HCT116 (cell line): Measurements from ENCODE around the gene EIF3F.

ENCODE experiments used
- ATF3 ChIP-seq: IDR thresholded peaks from 2 replicates; pipeline ENCODE4 v1.6.1; 2012
- EZH2 ChIP-seq: fragments of 200-600 bp; sonication (generic); IDR thresholded peaks from 2 replicates; pipeline ENCODE4 v1.6.1; 2017; ENCODE audit warnings: antibody characterized with exemption, mixed run types
- FOSL1 ChIP-seq: IDR thresholded peaks from 2 replicates; pipeline ENCODE4 v1.6.1; 2012; ENCODE audit warnings: low read depth
- POLR2A ChIP-seq: IDR thresholded peaks from 2 replicates; pipeline ENCODE4 v1.7.0; 2011; ENCODE audit warnings: borderline replicate concordance; ENCODE audit not compliant: insufficient read depth, insufficient read length; ENCODE audit errors: extremely low read depth
- POLR2AphosphoS5 ChIP-seq: IDR thresholded peaks from 2 replicates; pipeline ENCODE4 v1.6.1; 2011; ENCODE audit warnings: mild to moderate bottlenecking, low read depth, low read length, moderate library complexity
- RAD21 ChIP-seq: IDR thresholded peaks from 2 replicates; pipeline ENCODE4 v1.6.1; 2012; ENCODE audit warnings: low read depth, mild to moderate bottlenecking
- REST ChIP-seq: IDR thresholded peaks from 2 replicates; pipeline ENCODE4 v1.6.1; 2012; ENCODE audit warnings: low read depth
- SP1 ChIP-seq: IDR thresholded peaks from 2 replicates; pipeline ENCODE4 v1.6.1; 2012; ENCODE audit warnings: low read depth
- YY1 ChIP-seq: IDR thresholded peaks from 2 replicates; pipeline ENCODE4 v1.6.1; 2011; ENCODE audit warnings: low read length, low read depth, moderate library complexity, mild to moderate bottlenecking; ENCODE audit not compliant: insufficient replicate concordance; ENCODE audit errors: extremely low read depth
- ZFX ChIP-seq: fragments of 450-650 bp; IDR thresholded peaks from 2 replicates; pipeline ENCODE4 v1.6.1; 2017
- TF ChIP-seq, protein P1 (sequence below), 3 experiments: fragments of 200-600 bp in 1 of 3; sonication (generic) in 1 of 3; IDR thresholded peaks in 2 of 3; conservative IDR thresholded peaks in 1 of 3; 2 replicates each; pipeline ENCODE4 v1.5.1; 2012 to 2017; ENCODE audit warnings: low read depth in 2 of 3, low read length in 2 of 3, antibody characterized with exemption in 1 of 3, borderline replicate concordance in 1 of 3, control low read depth in 1 of 3, mild to moderate bottlenecking in 1 of 3, mixed read lengths in 1 of 3, mixed run types in 1 of 3, moderate library complexity in 1 of 3; ENCODE audit not compliant: insufficient read depth in 1 of 3

- TF ChIP-seq SP1: no peak
- no peak for TF ChIP-seq REST
- TF ChIP-seq POLR2A: no peak
- no peak for TF ChIP-seq ATF3
- TF ChIP-seq EZH2: no peak
- TF ChIP-seq, protein P1, sequence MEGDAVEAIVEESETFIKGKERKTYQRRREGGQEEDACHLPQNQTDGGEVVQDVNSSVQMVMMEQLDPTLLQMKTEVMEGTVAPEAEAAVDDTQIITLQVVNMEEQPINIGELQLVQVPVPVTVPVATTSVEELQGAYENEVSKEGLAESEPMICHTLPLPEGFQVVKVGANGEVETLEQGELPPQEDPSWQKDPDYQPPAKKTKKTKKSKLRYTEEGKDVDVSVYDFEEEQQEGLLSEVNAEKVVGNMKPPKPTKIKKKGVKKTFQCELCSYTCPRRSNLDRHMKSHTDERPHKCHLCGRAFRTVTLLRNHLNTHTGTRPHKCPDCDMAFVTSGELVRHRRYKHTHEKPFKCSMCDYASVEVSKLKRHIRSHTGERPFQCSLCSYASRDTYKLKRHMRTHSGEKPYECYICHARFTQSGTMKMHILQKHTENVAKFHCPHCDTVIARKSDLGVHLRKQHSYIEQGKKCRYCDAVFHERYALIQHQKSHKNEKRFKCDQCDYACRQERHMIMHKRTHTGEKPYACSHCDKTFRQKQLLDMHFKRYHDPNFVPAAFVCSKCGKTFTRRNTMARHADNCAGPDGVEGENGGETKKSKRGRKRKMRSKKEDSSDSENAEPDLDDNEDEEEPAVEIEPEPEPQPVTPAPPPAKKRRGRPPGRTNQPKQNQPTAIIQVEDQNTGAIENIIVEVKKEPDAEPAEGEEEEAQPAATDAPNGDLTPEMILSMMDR (IDR thresholded peaks at IDR 0.05 in 2 of 3, conservative IDR thresholded peaks at IDR 0.05 in 1 of 3; ENCODE audit: borderline replicate concordance in 1 of 3, insufficient read depth in 1 of 3, low read depth in 2 of 3, low read length in 2 of 3): no peak
- no peak for TF ChIP-seq POLR2AphosphoS5
- TF ChIP-seq ZFX: no peak
- TF ChIP-seq FOSL1: no peak
- TF ChIP-seq RAD21: no peak
- TF ChIP-seq YY1: no peak
These were observed 22.9 kb upstream of the EIF3F start for GRCh38 chr11:7964261-7964660.
